Measurements from ENCODE around the gene ADAM19.

ADAM19 gene

DNA sequence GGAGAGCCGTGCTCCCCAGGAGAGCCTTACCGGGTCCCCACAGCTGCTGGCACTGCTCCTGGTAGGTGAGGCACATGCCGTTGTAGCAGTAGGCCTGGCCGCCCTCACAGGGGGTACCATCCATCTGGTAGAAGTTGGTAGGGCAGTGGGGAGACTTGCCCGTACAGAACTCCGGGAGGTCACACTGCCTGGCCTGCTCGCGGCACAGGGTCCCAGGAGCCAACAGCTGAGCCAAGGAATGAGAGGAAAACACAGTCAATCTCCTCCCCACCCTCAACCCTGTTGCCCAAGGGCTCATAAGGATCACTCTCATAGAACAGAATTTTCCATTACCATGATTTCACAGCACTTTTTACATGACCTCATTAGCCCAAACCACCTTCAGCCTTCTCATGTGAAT lies 78.7 kb downstream of the ADAM19 start:
- no peak for DNase-seq (ENCODE audit: low spot score)
- TF ChIP-seq, protein P1, sequence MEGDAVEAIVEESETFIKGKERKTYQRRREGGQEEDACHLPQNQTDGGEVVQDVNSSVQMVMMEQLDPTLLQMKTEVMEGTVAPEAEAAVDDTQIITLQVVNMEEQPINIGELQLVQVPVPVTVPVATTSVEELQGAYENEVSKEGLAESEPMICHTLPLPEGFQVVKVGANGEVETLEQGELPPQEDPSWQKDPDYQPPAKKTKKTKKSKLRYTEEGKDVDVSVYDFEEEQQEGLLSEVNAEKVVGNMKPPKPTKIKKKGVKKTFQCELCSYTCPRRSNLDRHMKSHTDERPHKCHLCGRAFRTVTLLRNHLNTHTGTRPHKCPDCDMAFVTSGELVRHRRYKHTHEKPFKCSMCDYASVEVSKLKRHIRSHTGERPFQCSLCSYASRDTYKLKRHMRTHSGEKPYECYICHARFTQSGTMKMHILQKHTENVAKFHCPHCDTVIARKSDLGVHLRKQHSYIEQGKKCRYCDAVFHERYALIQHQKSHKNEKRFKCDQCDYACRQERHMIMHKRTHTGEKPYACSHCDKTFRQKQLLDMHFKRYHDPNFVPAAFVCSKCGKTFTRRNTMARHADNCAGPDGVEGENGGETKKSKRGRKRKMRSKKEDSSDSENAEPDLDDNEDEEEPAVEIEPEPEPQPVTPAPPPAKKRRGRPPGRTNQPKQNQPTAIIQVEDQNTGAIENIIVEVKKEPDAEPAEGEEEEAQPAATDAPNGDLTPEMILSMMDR (IDR thresholded peaks at IDR 0.05; ENCODE audit: borderline replicate concordance, control extremely low read depth, extremely low read depth, insufficient read depth, missing control alignments): no peak
- in situ Hi-C loops (cut with MboI; ENCODE audit: low sequenced_read_pairs, unreplicated experiment): no loop called here

DNA sequence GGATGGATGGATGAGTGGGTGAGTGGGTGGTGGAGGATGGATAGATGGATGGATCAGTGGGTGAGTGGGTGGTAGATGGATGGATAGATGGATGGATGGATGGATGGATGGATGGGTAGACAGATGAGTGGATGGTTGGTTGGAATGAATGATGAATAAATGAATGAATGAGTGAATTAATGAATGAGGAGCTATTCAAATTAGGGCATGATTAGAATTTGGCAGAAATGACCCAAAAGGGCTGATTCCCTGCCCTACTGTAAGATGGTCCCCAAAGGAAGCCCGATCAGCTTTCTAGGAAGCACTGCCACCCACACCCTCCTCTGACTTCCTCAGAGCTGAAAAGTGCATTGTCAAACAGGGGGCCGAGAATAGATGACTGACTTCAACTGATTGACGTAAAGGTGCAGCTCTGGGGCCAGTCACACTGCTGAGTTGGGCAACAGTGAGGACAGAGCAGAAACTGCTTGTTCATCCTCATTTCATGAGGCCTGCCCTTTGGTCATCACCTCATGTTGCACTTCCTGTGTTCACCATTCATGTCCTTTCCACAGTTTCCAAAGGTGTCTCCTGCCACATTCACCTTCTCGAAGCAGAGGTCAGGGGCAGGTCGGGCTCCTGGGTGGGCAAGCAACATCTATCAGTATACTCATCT lies 81.3 kb downstream of the ADAM19 start:
- in situ Hi-C loops (cut with MboI; ENCODE audit: low sequenced_read_pairs, unreplicated experiment): no loop called here
- no peak for DNase-seq (ENCODE audit: low spot score)
- TF ChIP-seq, protein P1 (IDR thresholded peaks at IDR 0.05; ENCODE audit: borderline replicate concordance, control extremely low read depth, extremely low read depth, insufficient read depth, missing control alignments): no peak

DNA sequence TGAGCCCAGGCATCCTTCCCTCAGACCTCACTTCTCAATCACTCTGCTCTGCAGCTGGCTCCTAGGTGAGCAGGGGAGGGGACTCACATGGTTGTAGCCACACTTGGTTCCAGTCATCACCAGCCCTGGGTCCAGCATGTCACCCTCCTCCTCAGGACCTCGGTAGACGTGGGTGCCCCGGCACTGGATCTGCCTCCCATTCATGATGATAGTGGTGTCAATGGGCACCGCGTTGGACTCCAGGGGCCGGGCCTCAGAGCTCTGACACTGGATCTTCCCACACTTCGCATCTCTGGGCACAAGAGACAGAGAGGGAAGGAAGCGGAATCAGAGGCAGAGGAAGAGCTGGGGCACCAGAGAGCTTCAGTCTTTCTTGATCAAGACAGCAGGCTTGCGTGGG lies 82.7 kb downstream of the ADAM19 start:
- no peak for DNase-seq (ENCODE audit: low spot score)
- TF ChIP-seq, protein P1 (IDR thresholded peaks at IDR 0.05; ENCODE audit: borderline replicate concordance, control extremely low read depth, extremely low read depth, insufficient read depth, missing control alignments): no peak
- in situ Hi-C loops (cut with MboI; ENCODE audit: low sequenced_read_pairs, unreplicated experiment): no loop called here

DNA sequence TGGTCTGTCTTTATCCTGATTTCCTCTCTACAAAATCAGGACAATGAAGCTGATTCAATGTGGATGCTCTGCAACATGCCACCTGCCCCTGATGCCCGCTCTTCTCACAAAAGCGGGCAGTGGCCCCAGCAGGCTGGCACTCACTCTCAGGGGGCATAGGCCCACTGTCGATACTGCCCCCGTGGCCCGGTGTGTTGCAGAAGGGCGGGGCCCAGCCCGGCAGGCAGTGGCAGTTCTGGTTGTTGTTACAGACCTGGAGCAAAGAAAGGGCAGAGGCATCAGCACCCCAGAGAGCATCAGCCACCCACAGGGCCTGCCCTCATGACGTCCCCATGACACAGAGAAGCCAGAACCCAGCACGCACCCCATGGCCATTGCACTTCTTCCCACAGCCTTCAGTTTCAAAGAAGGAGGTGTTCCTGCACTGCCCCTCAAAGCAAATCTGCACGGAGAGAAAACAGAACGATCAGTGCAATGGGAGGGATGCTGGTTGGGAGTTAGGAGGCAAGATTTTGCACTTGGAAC lies 84.0 kb downstream of the ADAM19 start:
- TF ChIP-seq, protein P1 (IDR thresholded peaks at IDR 0.05; ENCODE audit: borderline replicate concordance, control extremely low read depth, extremely low read depth, insufficient read depth, missing control alignments): no peak
- in situ Hi-C loops (cut with MboI; ENCODE audit: low sequenced_read_pairs, unreplicated experiment): no loop called here
- no peak for DNase-seq (ENCODE audit: low spot score)

DNA sequence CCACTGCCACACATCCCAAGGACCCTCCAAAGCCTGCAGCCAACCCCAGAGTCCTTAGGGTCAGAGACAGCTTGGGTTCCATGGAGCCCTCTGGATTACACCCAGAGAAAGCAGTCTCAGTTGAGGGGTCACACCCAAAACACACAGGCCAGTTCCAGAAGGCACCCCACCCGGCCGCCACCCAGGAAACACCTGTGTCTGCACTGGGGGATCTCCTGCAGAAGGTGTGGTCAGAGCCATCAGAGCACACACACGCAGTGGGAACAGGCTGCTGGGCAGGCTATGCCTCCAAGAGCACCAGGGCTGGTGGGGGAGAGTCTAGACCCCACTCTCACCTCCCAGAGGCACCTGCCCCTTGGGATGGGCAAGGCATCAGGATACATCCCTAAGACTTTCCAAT lies 88.2 kb downstream of the ADAM19 start:
- peak; percentile 54 for DNase-seq (ENCODE audit: low spot score)
- TF ChIP-seq, protein P1 (IDR thresholded peaks at IDR 0.05; ENCODE audit: borderline replicate concordance, control extremely low read depth, extremely low read depth, insufficient read depth, missing control alignments): no peak
- in situ Hi-C loops (cut with MboI; ENCODE audit: low sequenced_read_pairs, unreplicated experiment): no loop called here

DNA sequence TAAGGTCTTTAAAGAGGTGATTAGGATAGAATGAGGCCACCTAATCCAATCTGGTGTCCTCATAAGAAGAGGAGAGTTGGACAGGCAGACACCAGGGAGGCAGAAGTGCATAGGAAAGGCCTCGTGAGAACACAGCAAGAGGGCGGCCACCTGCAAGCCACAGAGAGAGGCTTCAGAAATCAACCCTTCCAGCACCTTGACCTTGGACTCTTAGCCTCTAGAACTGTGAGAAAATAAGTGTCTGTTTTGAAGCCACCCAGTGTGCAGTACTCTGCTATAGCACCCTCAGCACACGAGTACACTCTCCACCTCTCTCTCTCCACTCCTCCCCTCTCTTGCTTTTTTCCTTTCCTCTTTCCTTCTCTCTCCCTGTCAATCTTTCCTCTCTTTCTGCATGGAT lies 88.7 kb downstream of the ADAM19 start:
- TF ChIP-seq, protein P1 (IDR thresholded peaks at IDR 0.05; ENCODE audit: borderline replicate concordance, control extremely low read depth, extremely low read depth, insufficient read depth, missing control alignments): no peak
- DNase-seq (ENCODE audit: low spot score): no peak
- in situ Hi-C loops (cut with MboI; ENCODE audit: low sequenced_read_pairs, unreplicated experiment): no loop called here

Measured in GM13976 (cell line).